GM04504 (cell line): ENCODE measurements around the gene LGR6.

Experiments
- DNase-seq: peaks from one replicate; pipeline ENCODE4 v3.0.0-alpha.2; 2012; ENCODE audit warnings: low read depth

The LGR6 gene

DNA sequence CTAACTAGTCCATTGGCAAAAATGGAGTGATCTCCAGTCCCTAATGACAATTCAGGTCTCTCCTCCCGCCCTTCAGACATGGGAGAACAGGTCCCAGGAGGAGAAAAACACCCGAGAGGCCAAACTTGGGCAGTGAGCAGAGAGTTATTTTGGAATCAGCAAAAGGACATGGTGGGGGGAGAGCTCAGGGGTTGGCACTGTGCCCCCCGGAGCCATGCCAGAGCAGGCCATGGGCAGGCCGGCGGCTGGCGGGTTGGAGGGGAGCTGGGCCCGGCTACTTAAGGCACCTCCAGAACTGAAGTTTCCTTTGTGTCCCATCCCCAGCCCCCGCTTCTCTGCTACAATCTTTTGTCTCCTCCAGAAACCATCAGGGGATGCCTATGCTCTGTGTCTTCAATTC is 7.1 kb downstream of the LGR6 start:
- no peak for DNase-seq

DNA sequence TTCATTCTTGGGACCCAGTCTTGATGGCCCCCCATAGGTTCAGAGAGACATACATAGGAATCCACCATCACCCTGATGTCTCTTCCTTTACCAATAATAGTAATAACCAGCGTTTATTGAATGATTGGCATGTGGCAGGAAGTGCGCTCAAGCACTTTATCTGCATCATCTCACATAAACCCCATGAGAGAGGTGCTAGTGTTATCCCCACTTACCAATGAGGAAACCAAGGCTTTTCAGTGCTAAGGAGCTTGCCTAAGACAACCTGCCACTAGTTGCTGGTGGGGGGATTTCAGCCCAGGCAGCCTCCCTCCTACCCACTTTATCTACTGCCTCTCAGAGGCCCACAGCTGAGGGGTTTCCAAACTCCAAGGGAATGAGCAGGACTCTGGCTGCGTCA is 7.7 kb downstream of the LGR6 start:
- no peak for DNase-seq

DNA sequence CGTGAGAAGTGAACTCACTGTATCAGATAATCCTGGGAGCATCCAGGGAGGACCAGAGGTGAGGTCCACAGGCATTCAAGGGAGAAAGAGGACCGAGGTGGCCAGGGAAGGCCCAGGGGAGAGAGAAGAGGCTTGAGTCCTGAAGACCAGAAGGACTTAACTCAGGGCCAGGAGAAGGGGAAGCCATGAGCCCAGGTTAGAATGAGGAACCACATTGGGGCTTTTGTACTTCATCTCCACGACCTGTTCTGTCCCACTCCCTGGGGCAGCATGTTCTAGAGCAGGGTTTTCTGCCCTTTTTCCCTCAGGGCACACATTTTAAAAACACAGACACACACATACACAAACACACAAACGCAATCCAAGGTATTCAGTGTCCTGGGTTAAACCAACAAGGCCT is 8.4 kb downstream of the LGR6 start:
- DNase-seq, result no peak

DNA sequence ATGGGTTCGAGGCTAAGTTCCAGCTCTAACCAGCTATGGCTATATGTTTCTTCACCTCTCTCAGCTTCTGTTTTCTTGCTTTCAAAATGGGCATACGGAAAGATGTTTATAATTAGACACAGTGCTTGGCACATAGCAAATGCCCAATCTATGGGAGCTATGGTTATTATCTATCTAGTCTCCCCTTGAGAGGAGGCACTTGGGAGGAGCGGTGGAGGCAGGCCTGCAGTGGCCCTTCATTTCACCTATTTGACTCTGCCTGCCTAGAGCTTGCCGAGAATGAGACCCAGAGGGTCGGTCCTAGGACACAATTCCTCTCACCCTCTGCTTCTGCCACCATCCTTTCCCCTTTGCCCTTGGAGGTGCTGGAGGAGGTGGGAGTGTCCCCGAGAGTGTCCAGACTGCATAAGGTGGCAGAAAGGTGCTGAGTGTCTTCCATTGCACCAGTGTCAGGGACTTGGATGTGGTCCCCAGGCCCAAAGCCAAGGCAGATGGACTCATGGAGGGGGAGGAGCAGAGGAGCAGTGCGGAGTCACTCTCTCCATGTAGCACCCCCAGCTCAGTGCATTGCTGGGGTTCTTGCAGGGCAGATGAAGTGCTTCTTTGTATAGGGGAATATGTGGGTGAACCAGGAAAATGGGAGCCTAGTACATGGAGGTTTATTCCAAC is 9.0 kb downstream of the LGR6 start:
- DNase-seq, result no peak

DNA sequence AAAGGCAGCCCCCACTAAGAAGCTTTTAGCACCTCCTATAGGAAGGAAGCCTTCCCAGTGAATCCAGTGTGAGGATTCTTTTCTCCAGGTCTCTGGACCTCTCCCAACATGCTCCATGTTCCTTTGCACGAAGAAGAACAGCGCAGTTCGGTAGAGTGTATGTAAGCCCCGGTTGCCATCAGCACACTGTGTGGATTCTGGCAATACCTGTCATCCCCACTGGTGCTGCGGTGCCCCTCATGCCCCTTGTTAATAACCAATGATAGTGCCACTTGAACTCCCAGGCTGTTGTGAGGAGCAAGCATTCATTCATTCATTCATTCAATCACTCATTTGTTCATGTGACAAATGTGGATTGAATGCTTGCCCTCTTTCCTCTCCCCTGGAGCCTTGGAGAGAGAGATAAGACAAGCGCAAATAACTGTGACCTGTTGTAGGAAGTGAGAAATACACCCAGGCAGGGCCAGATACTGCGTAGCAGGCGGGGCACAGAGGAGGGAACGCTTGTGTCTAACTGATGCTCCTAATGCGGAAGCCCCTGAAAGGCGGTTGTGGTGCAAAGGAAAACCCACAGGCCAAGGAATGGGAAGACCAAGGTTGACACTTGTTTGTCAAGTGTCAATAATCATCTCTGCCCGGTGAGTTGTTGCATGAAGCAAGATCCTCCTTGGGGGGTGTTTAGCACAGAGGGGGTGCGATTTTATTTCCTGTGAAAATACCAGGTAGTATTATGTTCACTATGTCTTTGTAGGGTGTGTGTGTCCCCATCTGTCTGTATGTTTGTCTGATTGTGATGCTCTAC is 9.8 kb downstream of the LGR6 start:
- DNase-seq, result no peak

DNA sequence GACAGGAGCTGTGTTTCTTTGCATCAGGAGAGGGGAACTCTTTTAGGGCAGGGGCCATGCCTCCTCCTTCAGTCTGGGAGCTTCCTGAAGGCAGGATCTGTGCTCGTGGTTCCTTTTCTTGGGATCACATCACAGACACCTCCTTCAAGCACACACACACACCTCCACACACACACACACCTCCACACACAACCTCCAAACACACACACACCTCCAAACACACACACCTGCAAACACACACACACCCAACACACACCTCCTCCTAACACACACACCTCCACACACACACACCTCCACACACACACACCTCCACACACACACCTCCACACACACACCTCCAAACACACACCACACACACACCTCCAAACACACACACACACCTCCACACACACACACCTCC is 10.5 kb downstream of the LGR6 start:
- no peak for DNase-seq

DNA sequence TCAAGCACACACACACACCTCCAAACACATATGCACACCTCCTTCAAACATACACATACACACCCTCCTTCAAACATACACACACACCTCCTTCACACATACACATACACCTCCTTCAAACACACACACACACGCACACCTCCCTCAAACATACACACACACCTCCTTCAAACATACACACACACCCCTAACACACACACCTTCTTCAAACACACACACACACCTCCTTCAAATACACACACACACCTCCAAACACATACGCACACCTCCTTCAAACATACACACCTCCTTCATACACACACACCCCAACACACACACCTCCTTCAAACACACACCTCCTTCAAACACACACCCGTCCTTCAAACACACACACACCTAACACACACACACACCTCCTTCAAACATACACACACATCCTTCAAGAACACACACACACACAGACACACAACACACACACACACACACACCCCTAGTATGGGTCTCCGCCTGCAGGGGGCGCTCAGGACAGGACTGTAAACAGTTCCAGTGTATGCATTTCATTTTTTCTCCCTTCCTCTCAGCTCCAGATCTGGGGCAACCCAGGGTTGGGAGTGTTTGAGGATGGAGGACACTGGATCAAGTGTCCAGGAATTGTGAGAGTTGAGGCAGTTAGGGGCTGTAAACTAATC is 12.1 kb downstream of the LGR6 start:
- no peak for DNase-seq

DNA sequence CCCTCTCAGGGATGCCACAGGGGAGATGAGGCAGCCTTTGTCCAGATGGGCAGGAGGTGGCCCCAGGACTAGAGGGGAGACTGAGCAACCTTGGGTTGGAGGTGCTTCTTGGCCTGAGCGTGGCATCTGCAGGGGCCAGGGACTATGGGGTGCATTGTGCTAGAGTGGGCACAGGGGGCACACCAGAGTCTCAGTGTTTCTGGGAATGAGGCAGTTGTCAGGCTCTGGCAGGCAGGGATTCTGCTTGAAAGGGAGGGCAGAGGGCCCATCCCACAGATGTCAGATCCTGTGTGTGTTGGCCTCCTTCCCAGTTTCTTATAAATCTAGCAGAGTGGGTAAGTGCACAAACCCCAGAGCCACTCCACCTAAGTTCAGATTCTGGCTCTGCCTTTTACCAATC is 13.7 kb downstream of the LGR6 start:
- no peak for DNase-seq

DNA sequence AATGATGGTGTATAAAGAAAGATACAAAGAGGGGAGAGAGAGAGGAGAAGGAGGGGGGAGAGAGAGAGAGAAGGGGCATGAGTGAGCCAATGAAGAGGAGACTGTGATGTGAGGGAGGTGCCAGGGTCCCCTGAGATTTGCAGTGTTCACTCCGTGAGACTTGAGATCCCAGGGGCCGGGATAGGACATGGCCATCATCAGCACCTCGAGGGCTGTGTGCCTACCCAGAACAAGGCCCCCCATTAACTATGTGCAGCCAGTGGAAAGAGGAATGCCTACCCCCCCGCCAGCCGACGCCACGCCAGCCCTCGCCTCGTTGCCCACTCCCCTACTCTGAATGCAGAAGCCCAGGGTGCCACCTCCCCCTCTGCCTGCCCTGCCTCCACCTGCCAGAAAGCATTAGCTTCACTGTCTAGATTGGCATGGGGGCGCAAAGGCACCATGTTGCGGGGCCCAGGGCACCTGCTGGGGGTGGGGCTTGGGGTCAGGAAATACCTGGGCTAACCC is 14.8 kb downstream of the LGR6 start:
- DNase-seq, result no peak

DNA sequence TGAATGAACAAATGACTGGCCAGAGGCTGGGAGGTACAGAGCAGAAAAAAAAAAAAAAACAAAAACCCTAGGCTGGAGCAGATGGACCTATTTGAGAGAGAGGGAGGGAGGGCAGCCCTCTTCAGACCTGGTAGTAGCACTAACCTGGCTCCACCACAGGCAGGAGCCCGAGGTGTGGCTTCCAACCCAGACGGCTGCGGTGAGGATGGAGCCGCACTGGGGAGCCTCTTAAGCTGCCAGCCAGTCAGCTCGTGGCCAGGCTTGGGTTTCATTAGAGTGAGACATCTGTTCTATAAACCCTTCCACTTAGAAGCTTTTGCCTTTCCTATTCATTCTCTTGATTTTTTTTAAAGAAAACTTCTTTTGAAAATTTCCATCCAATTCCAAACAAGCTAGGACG is 16.8 kb downstream of the LGR6 start:
- no peak for DNase-seq

DNA sequence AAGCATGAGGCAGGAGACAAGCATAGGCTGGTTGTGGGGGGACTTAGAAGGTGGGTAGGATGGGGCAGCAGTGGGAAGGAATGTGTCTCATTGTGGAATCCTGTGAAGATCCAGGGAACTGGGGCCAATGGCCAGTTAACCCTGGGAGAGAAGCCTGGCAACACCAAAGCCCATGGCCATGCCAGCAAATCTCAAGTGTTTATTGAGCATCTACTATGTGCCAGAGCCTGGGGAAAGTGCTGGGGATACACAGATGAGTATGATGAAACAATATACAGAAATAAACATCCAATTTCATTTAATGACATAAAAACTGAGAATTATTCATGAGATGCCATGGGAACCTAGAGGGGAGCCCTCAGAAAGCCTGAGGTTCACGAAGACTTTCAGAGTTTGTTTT is 17.4 kb downstream of the LGR6 start:
- no peak for DNase-seq

DNA sequence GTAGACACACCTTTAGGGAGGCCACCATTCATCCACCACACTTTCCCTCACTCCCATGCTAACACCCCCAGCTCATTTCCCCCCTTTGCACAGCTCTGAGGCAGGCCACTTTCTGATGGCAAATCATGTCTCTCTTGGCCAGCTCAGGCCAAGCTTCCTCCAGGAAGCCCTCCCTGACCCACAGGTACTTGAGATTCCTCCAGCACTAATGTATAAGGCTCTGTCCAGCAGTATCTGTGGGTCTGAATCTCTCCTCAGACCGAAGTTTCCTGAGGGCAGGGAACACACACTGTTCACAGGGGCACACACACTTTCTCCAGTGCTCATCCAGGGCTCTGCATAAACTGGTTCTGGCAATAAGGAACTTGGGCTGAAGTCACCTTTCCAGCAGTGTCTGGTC is 19.2 kb downstream of the LGR6 start:
- no peak for DNase-seq

DNA sequence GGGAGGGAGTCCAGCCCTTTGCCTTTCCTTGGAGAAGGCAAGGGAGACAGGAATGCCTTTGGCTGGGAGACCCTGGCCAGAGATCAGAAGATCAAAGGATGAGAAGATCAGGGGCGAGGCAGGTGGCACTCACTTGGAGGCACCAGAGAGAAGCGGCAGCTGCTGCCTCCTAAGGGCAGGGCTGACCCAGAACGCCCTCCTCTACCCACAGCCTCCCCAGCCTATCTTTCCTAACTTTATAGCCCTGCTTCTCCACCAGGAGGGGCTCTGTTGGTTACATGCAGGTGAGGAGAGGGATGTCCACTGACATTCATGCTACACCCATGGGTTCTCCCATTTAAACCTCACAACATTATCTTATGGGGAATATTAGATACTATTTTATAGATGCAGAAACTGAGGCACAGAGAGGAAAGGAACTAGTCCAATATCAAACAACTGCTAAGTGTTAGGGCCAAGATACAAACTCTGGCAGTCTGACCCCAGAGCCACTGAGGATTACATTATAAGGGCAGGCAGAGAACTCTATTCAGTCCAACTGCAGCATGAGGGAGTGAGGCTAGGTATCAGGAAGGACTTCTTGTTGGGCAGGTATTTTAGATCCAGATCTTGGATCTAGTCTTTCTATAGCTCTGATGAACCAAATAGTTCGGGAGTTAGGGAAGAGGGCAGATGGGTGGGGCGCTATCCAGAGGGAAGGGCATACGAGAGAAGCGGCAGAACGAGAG is 19.9 kb downstream of the LGR6 start:
- no peak for DNase-seq

DNA sequence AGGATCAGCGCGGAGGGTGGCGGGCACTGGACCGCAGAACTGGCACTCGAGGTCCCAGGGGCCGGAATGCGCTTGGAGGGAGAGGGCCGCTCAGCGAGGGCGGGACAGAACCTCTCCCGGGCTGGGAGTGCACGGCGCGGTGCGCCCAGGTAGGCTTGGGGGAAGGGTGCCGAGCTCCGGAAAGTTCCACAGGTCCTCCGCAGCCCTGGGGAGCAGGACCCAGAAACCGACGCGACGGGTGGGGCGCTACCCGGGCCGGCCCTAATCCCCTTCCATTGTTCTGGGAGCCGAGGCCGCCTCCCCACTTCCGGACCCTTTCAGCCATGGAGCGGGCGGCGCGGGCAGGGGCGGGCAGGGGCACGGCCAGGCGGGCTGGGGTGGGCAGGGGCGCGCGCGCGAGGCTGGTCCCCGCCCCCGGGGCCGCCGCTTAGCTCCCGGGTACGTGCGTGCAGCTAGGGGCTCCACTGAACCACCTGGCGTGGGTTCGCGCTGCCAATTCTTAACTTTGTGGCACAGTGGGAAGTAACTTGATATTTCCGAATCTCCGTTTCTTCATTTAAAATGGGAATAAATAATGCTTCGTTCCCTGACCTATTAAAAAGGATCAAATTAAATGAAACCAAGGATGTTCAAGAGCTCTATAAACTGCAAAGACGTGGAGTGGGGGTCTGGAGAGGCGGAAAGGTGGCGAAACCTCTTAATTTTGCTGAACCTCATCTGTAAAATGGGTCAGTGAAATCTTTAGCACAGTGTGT is 20.7 kb downstream of the LGR6 start:
- DNase-seq, result no peak

DNA sequence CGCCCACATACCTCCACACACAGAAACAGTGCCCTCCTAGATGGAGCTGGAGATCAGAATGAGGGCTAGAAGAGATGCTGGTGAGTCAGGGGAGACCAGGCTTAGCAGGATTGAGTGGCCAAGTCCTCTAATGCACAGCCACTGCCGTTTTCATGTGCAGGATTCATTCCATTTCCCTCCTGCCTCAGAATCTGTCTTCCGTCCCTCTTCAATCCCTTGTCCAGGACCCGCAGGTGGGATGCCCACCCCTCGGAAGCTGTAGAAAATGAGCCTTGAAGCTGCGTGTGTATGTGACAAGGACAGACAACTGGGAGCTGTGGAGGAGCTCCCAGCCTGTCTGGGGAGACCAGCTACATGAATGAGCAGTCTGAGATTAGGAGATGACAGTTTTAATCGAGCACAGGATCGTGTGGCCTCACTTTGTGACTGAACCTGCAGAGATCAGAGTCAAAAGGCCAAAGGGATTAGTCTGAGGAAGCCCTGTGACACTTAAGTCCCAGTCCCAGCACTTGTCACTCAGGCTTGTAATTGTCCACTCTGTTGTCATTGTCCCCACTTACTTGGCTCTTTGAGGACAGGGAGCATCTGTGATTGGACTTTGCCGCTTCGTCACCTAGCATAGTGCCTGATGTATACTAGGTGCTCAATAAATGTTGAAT is 22.0 kb downstream of the LGR6 start:
- DNase-seq, result no peak

DNA sequence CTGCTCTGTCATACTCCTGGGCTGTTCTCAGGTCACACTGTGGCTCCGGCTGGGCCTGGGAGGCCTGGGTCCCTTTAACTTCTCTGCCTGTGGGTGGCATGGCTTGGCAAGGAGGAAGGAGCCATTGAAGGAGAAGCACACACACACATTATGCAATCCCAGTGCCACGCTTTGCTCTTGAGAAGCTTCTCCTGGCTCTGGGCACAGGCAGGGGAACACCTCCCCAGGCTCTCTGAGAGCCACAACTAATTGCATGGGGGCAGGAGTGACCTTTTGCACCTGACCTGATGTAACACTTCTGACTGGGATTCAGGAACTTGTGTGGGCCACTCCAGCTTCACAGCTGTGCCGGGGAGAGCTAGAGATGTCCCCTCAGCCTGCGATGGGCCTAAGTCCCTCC is 23.1 kb downstream of the LGR6 start:
- no peak for DNase-seq

DNA sequence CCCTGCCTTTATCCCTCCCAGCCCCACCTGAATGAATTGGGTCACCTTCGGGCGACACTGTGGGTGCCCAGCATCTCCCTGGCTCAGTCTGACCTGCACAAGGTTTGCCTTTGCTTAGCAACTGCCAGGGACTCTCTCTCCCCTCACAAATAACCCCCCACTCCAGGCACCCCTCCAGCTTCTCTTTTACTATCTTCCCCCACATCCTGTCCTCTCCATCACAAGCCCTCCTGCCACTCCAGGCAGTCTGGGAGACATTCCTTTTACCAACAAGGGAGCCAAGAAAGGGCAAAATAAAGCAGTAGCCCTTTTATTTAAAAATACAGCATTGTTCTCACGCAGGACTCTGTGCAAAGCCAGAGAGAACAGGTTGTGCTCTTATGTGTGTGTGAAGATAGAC is 23.9 kb downstream of the LGR6 start:
- DNase-seq, result no peak

DNA sequence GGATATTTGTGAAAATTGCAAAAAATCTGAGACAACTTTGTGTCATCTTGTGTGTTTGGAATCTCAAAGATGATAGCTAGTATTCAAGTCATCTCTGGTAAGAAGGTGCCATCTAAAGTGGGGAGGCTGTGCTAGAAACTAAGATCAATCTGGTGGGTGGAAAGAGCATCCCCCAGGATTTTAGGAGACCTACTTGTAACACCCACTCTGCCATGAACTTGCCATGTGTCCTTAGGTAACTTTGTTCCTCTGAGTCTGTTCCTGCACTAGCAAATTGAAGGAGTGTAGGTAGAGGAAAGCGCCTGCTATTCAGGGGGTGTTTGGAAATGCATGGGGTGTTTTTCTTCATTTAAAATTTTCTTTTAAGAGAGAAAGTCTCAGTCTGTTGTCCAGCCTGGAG is 24.4 kb downstream of the LGR6 start:
- no peak for DNase-seq

DNA sequence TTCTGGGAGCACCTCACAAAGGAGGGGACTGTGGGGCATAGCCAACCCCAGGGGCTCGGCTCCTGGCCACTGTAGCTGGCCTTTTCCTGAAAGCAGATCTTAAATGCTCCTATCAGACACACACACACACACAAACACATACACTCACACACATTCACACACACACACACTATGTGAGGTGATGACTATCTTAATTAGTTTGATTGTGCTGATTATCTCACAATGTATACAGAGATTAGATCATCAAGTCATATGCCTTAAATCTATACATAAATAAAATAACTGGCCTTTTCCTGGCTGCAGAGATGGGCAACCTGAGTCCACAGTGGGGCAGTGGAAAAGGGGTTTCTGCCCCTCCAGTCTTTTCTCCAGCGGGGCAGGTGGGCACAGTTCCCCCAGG is 27.1 kb downstream of the LGR6 start:
- DNase-seq, result no peak

DNA sequence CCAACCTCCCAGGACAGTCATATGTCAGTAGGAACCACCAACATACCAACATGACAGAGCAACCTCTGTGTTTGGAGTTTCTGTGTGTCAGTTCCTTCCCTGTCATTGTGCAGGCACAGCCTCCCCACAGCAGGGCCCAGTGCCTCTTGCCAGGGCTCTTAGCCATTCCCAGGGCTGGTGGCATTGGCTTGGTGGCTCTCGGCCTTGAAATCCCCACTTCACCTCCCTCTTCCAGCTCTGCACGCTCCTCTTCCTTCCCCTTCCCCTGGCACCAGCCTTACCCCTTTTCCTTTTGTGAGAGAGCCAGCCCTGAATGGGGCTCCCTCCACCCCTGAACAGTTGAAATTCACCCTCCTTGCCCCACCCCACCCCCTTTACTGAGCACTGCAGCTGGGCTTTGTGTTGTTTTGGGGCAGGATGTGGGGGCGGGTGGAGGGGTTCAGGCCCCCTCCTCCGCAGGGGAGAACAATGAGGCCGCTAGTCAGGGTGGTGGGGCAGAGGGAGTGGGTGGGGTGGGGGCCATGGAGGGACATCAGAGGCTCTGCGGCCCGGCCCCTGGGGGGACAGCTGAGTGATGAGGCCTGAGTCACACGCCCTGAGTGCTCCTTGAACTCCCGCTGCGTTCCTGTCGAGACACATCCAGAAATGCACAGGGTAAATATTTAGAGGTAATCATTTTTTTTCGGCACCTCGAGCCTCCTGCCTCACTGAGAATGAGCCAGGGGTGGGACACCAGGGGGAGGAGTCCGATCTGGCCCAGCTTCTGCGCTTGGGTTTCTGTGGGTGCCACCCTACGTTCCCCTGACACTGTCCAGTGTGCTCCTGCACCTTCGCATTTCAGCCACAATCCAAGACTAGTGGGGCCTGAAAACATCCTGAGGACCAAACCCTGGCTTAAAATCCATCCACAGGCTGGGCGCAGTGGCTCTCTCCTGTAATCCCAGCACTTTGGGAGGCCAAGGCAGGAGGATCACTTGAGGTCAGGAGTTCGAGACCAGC is 28.6 kb downstream of the LGR6 start:
- DNase-seq, result no peak
